Measurements from ENCODE around the gene ZNF892. TPM values are rescaled to one million over a fixed set of nuclear protein-coding genes. Genes with fewer than 3 reads are reported as not detected.

ZNF892 gene
- total RNA-seq (2022; extraction: Qiagen RNA extraction): 0.23 to 0.91 TPM (median 0.60 TPM) in 5 replicates

GRCh38 chr2:95207111-95207961 is at the start of gene ZNF892:
Gene ZNF892, plus strand, starts transcription at chr2:95207521. Its CDS starts 295 bp downstream, at chr2:95207816.

GRCh38 chr2:95159690-95160449 is 47.5 kb upstream of the ZNF892 start, which contains the start of gene ZNF514:
Gene ZNF514, minus strand, starts transcription at chr2:95159848. Its CDS starts 6,595 bp downstream, at chr2:95153253.

GRCh38 chr2:95165371-95166064 is 41.8 kb upstream of the ZNF892 start, which contains the start of gene ZNF2:
Gene ZNF2, plus strand, starts transcription at chr2:95165809. Its CDS starts 10,418 bp downstream, at chr2:95176227.

Other genes with a start within 250 kb of the ZNF892 start
- gene MAL, start 181.8 kb upstream of the ZNF892 start, total RNA-seq (2022; extraction: Qiagen RNA extraction): 0.15 to 0.23 TPM (median 0.20 TPM) in 5 replicates
- gene MRPS5, start 85.7 kb upstream of the ZNF892 start, total RNA-seq (2022; extraction: Qiagen RNA extraction): 71.3 to 79.6 TPM (median 72.2 TPM) in 5 replicates
- 5.4 to 7.8 TPM (median 7.5 TPM) in 5 replicates for gene ZNF514, start 47.7 kb upstream of the ZNF892 start, total RNA-seq (2022; extraction: Qiagen RNA extraction)
- gene ZNF2, start 41.7 kb upstream of the ZNF892 start, total RNA-seq (2022; extraction: Qiagen RNA extraction): 3.0 to 4.5 TPM (median 3.4 TPM) in 5 replicates
- 0.01 to 0.23 TPM (median 0.14 TPM) in 4 of 5 replicates, not detected in the other for gene PROM2, start 66.9 kb downstream of the ZNF892 start, total RNA-seq (2022; extraction: Qiagen RNA extraction)
- gene KCNIP3, start 89.8 kb downstream of the ZNF892 start, total RNA-seq (2022; extraction: Qiagen RNA extraction): 1.3 to 2.3 TPM (median 1.7 TPM) in 5 replicates
- gene FAHD2A, start 195.2 kb downstream of the ZNF892 start, total RNA-seq (2022; extraction: Qiagen RNA extraction): 26.7 to 30.9 TPM (median 30.3 TPM) in 5 replicates

Measured in A549 treated with Hydrocortisone at 1 μM for 4 hours (cell line).